Measurements from ENCODE around the gene LMNA.
A peak's percentile ranks its signal among the peaks of the same experiment; 100 is the strongest.
"Not testable (repeated sequence)": the region's sequence is repeated elsewhere in the genome, so short reads cannot be mapped to it uniquely, and the experiment has no call there.

LMNA gene

GRCh38 chr1:156114101-156114918, at the start of gene LMNA:
LMNA (plus strand) TSS chr1:156114711; CDS start chr1:156114919, 208 bp downstream.
- peaks cover 0 to 2% of the 10 kb centered on the region in 2 donors for H3K36me3 ChIP-seq (ENCODE audit: control insufficient read depth in 2 of 2, insufficient read depth in 2 of 2, low read length in 2 of 2)
- H3K4me1 ChIP-seq (ENCODE audit: control insufficient read depth in 2 of 2, insufficient read depth in 2 of 2, low read length in 2 of 2) = peaks cover 17 to 29% of the 10 kb centered on the region in 2 donors
- H3K9ac ChIP-seq (ENCODE audit: low read depth in 1 of 2, low read length in 2 of 2) = peak within 1 kb of the TSS; percentile 99 to 100
- H3K4me3 ChIP-seq (ENCODE audit: low read length in 2 of 2) = peak within 1 kb of the TSS; percentile 97 to 98
- H3K9me3 ChIP-seq (ENCODE audit: control insufficient read depth in 2 of 2, low read length in 2 of 2) = no peaks in the 10 kb centered on the region
- peak within 1 kb of the TSS; percentile 99 for H3K27ac ChIP-seq (ENCODE audit: low read depth in 2 of 2, low read length in 2 of 2)
- no peaks in the 10 kb centered on the region for H3K27me3 ChIP-seq (ENCODE audit: control insufficient read depth in 2 of 2, insufficient read depth in 2 of 2, low read length in 2 of 2)

DNA sequence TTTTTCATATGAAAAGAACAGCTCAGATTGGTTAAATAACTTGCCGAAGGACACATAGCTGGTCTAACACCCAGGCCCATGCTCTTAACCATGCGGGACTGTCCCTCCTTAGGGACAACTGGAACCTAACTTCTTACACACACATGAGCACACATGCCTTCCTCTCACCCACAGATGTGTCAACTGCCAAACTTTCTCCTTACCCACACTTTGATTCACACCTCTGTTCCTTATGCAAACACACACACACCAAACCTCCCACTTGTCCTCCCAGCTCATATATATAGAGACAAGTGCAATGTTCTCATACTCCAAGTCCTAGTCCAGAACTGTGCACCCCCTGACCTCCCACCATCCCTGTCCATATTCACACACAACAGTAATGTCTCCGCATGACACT, 49.3 kb upstream of the LMNA start:
- Histone ChIP-seq H3K4me3 (ENCODE audit: low read length in 2 of 2) (no peak overlapping the region), H3K4me1 (ENCODE audit: control insufficient read depth in 2 of 2, insufficient read depth in 2 of 2, low read length in 2 of 2) (peaks cover 2 to 9% of the 10 kb centered on the region in 2 donors), H3K27ac (ENCODE audit: low read depth in 2 of 2, low read length in 2 of 2) (no peak overlapping the region), H3K9me3 (ENCODE audit: control insufficient read depth in 2 of 2, low read length in 2 of 2) (no peaks in the 10 kb centered on the region), H3K9ac (ENCODE audit: low read depth in 1 of 2, low read length in 2 of 2) (no peak overlapping the region), H3K36me3 (ENCODE audit: control insufficient read depth in 2 of 2, insufficient read depth in 2 of 2, low read length in 2 of 2) (peaks cover 20 to 23% of the 10 kb centered on the region in 2 donors), H3K27me3 (ENCODE audit: control insufficient read depth in 2 of 2, insufficient read depth in 2 of 2, low read length in 2 of 2) (no peaks in the 10 kb centered on the region)

- H3K4me3 ChIP-seq (ENCODE audit: low read length in 2 of 2) = no peak overlapping the region
- H3K27me3 ChIP-seq (ENCODE audit: control insufficient read depth in 2 of 2, insufficient read depth in 2 of 2, low read length in 2 of 2) = no peaks in the 10 kb centered on the region
- H3K36me3 ChIP-seq (ENCODE audit: control insufficient read depth in 2 of 2, insufficient read depth in 2 of 2, low read length in 2 of 2) = peaks cover 23 to 26% of the 10 kb centered on the region in 2 donors
- H3K27ac ChIP-seq (ENCODE audit: low read depth in 2 of 2, low read length in 2 of 2) = no peak overlapping the region
- H3K9me3 ChIP-seq (ENCODE audit: control insufficient read depth in 2 of 2, low read length in 2 of 2) = no peaks in the 10 kb centered on the region
- H3K9ac ChIP-seq (ENCODE audit: low read depth in 1 of 2, low read length in 2 of 2) = no peak overlapping the region
- H3K4me1 ChIP-seq (ENCODE audit: control insufficient read depth in 2 of 2, insufficient read depth in 2 of 2, low read length in 2 of 2) = peaks cover under 1 to 9% of the 10 kb centered on the region in 2 donors
Observed at GRCh38 chr1:156065871-156066270, 48.6 kb upstream of the LMNA start.

DNA sequence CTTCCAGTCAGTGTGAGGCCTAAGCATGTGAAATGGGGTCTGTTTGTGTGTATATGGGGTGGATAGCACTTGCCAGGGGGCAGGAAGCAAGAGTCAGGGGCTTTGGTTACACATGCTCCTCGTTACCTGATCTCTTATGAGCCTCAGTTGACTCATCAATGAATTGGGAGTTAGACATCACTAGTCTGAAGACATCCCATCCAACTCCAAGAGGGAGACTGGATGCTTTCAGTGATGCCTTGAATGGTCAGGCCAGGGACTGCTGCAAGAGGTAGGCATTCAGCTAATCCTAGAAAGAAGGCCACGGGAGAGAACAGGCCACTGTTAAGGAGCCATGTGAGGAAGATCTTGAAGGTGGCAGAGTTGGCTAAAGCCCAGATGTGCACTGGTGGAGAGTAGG, 47.2 kb upstream of the LMNA start:
- H3K27me3 ChIP-seq (ENCODE audit: control insufficient read depth in 2 of 2, insufficient read depth in 2 of 2, low read length in 2 of 2) = no peaks in the 10 kb centered on the region
- H3K9me3 ChIP-seq (ENCODE audit: control insufficient read depth in 2 of 2, low read length in 2 of 2) = no peaks in the 10 kb centered on the region
- H3K27ac ChIP-seq (ENCODE audit: low read depth in 2 of 2, low read length in 2 of 2) = no peak overlapping the region
- no peak overlapping the region for H3K9ac ChIP-seq (ENCODE audit: low read depth in 1 of 2, low read length in 2 of 2)
- peaks cover 26 to 30% of the 10 kb centered on the region in 2 donors for H3K36me3 ChIP-seq (ENCODE audit: control insufficient read depth in 2 of 2, insufficient read depth in 2 of 2, low read length in 2 of 2)
- H3K4me1 ChIP-seq (ENCODE audit: control insufficient read depth in 2 of 2, insufficient read depth in 2 of 2, low read length in 2 of 2) = peaks cover 0 to 7% of the 10 kb centered on the region in 2 donors
- no peak overlapping the region for H3K4me3 ChIP-seq (ENCODE audit: low read length in 2 of 2)

DNA sequence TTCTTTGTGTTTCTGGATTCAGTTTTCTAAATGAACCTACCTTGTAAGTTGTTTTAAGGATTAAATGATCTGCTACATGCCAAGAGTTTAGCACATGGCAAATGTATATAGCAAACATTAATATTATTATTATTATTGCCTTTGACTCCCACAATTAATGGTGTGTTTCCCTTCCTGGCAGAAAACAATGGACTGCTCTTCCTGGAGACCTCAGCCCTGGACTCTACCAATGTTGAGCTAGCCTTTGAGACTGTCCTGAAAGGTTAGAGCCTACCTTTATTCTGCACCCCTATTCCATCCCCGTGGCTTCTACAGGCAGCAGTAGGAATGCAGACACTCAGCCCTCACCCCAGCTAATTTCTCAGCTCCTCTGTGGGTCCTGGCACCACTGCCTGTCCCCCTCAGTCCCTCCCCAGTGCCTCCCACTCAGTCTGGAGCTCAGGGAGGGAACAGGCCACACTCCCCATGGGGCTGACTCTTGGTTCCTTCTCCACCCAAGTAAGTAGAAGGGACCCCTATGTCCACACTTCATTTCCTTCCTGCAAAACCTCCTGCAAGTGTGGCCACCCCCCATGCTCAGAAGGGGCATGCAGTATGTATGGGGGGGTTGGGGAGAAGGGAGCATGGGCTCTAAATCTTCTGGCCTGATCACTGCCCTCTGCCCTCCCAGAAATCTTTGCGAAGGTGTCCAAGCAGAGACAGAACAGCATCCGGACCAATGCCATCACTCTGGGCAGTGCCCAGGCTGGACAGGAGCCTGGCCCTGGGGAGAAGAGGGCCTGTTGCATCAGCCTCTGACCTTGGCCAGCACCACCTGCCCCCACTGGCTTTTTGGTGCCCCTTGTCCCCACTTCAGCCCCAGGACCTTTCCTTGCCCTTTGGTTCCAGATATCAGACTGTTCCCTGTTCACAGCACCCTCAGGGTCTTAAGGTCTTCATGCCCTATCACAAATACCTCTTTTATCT, 44.7 kb upstream of the LMNA start:
- Histone ChIP-seq H3K4me3 (ENCODE audit: low read length in 2 of 2) (no peak overlapping the region), H3K27ac (ENCODE audit: low read depth in 2 of 2, low read length in 2 of 2) (no peak overlapping the region), H3K27me3 (ENCODE audit: control insufficient read depth in 2 of 2, insufficient read depth in 2 of 2, low read length in 2 of 2) (no peaks in the 10 kb centered on the region), H3K36me3 (ENCODE audit: control insufficient read depth in 2 of 2, insufficient read depth in 2 of 2, low read length in 2 of 2) (peaks cover 33 to 38% of the 10 kb centered on the region in 2 donors), H3K9me3 (ENCODE audit: control insufficient read depth in 2 of 2, low read length in 2 of 2) (no peaks in the 10 kb centered on the region), H3K9ac (ENCODE audit: low read depth in 1 of 2, low read length in 2 of 2) (no peak overlapping the region), H3K4me1 (ENCODE audit: control insufficient read depth in 2 of 2, insufficient read depth in 2 of 2, low read length in 2 of 2) (no peaks in the 10 kb centered on the region)

- Histone ChIP-seq H3K4me3 (ENCODE audit: low read length in 2 of 2) (no peak overlapping the region), H3K9me3 (ENCODE audit: control insufficient read depth in 2 of 2, low read length in 2 of 2) (no peaks in the 10 kb centered on the region), H3K36me3 (ENCODE audit: control insufficient read depth in 2 of 2, insufficient read depth in 2 of 2, low read length in 2 of 2) (peaks cover 31 to 36% of the 10 kb centered on the region in 2 donors), H3K4me1 (ENCODE audit: control insufficient read depth in 2 of 2, insufficient read depth in 2 of 2, low read length in 2 of 2) (no peaks in the 10 kb centered on the region), H3K27me3 (ENCODE audit: control insufficient read depth in 2 of 2, insufficient read depth in 2 of 2, low read length in 2 of 2) (no peaks in the 10 kb centered on the region), H3K27ac (ENCODE audit: low read depth in 2 of 2, low read length in 2 of 2) (no peak overlapping the region), H3K9ac (ENCODE audit: low read depth in 1 of 2, low read length in 2 of 2) (no peak overlapping the region)
Observed at GRCh38 chr1:156070548-156070947, 44.0 kb upstream of the LMNA start.

DNA sequence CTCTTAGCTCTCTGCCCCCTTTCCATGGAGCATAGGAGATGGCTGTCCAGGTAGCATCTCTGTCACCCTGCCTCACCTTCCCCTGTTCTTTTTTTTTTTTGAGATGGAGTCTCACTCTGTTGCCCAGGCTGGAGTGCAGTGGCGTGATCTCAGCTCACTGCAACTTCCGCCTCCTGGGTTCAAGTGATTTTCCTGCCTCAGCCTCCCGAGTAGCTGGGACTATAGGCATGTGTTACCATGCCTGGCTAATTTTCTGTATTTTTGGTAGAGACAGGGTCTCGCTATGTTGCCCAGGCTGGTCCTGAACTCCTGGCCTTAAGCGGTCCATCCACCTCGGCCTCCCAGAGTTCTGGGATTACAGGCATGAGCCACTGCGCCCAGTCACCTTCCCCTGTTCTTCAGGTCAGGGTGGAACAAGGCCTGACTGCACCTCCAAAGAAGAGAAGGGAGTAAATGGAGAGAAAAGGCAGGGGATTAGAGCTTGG, 43.1 kb upstream of the LMNA start:
- peaks cover 27 to 36% of the 10 kb centered on the region in 2 donors for H3K36me3 ChIP-seq (ENCODE audit: control insufficient read depth in 2 of 2, insufficient read depth in 2 of 2, low read length in 2 of 2)

DNA sequence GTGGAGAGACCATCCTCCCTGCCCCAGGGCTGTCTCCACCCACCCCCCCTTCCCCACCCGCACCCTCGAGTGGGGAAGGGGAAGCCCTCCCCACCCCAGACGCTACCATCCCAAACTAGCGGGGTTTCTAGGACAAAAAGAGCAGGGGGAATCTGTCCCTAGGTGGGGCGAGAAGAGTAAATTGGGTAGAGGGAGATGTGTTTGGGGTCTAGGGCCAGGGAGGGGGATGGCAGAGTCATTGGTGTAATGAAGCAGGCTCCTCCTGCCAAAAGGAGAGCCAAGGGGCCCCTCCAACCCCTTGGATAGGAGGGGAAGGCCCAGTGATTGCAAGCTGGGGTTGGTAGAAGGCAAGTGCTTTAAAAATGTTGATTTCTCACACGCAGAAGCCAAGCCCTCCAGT, 42.3 kb upstream of the LMNA start:
- H3K36me3 ChIP-seq (ENCODE audit: control insufficient read depth in 2 of 2, insufficient read depth in 2 of 2, low read length in 2 of 2) = peaks cover 26 to 34% of the 10 kb centered on the region in 2 donors
- no peaks in the 10 kb centered on the region for H3K4me1 ChIP-seq (ENCODE audit: control insufficient read depth in 2 of 2, insufficient read depth in 2 of 2, low read length in 2 of 2)
- no peak overlapping the region for H3K27ac ChIP-seq (ENCODE audit: low read depth in 2 of 2, low read length in 2 of 2)
- no peak overlapping the region for H3K9ac ChIP-seq (ENCODE audit: low read depth in 1 of 2, low read length in 2 of 2)
- H3K9me3 ChIP-seq (ENCODE audit: control insufficient read depth in 2 of 2, low read length in 2 of 2) = no peaks in the 10 kb centered on the region
- H3K27me3 ChIP-seq (ENCODE audit: control insufficient read depth in 2 of 2, insufficient read depth in 2 of 2, low read length in 2 of 2) = no peaks in the 10 kb centered on the region
- H3K4me3 ChIP-seq (ENCODE audit: low read length in 2 of 2) = no peak overlapping the region

More for the DNA sequence above, 43.1 kb upstream of the LMNA start:
- H3K4me3 ChIP-seq (ENCODE audit: low read length in 2 of 2); H3K27me3 ChIP-seq (ENCODE audit: control insufficient read depth in 2 of 2, insufficient read depth in 2 of 2, low read length in 2 of 2); H3K9me3 ChIP-seq (ENCODE audit: control insufficient read depth in 2 of 2, low read length in 2 of 2); H3K9ac ChIP-seq (ENCODE audit: low read depth in 1 of 2, low read length in 2 of 2); H3K4me1 ChIP-seq (ENCODE audit: control insufficient read depth in 2 of 2, insufficient read depth in 2 of 2, low read length in 2 of 2); H3K27ac ChIP-seq (ENCODE audit: low read depth in 2 of 2, low read length in 2 of 2): not testable (repeated sequence)

DNA sequence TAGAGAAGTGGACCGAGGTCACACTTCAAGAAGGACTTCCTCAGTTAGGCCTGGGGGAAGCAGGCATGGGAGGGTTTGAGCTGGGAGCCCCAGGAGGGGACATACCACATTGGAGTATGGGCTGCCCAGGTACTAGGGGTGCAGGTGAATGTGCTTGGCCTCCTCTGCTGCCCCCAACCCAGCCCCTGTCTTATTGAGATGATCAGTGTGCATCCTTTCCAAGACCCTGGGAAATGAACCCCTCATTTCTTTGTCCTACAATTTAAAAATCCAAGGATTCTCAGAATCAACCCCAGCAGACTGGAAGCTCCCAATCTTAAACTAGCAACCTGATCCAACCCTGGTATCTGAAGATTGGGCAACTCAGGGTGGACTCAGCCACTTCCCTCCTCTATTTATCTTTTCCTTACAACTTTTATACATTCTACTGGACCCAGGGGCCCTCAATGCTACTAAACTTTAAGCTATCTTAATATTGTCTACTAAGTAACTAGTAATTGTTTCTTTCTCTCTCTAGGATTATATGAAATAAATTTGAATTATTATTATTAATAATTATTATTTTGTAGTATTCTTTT, 41.3 kb upstream of the LMNA start:
- H3K36me3 ChIP-seq (ENCODE audit: control insufficient read depth in 2 of 2, insufficient read depth in 2 of 2, low read length in 2 of 2) = peaks cover 21 to 28% of the 10 kb centered on the region in 2 donors
- H3K4me1 ChIP-seq (ENCODE audit: control insufficient read depth in 2 of 2, insufficient read depth in 2 of 2, low read length in 2 of 2) = no peaks in the 10 kb centered on the region
- H3K4me3 ChIP-seq (ENCODE audit: low read length in 2 of 2) = no peak overlapping the region
- no peaks in the 10 kb centered on the region for H3K27me3 ChIP-seq (ENCODE audit: control insufficient read depth in 2 of 2, insufficient read depth in 2 of 2, low read length in 2 of 2)
- no peak overlapping the region for H3K27ac ChIP-seq (ENCODE audit: low read depth in 2 of 2, low read length in 2 of 2)
- H3K9ac ChIP-seq (ENCODE audit: low read depth in 1 of 2, low read length in 2 of 2) = no peak overlapping the region
- no peaks in the 10 kb centered on the region for H3K9me3 ChIP-seq (ENCODE audit: control insufficient read depth in 2 of 2, low read length in 2 of 2)

Measured in mucosa of rectum (tissue), 2 donors.